HCT116 (cell line): ENCODE results near the gene CDA. TPM values are rescaled to one million over a fixed set of nuclear protein-coding genes. Genes with fewer than 3 reads are reported as not detected.

Source experiments
- ATAC-seq: fragments of 200-7000 bp; cut with Tn5 transposase; 2 replicates; pipeline ENCODE4 v1.9.1; 2020; ENCODE audit warnings: mild to moderate bottlenecking, moderate library complexity
- BruUV-seq: library from RNA; stranded (reverse); fragments of 400-500 nt; replicated peaks from 2 replicates; lab custom pipeline; 2021; lab: Mats Ljungman, UMichigan
- CTCF ChIA-PET: fragments of 300-600 bp; sonication (Branson Sonifier 250); formaldehyde crosslinking; loops from one replicate; lab custom pipeline; 2021; ENCODE audit warnings: antibody characterized with exemption; lab: Charles Lee
- POLR2A ChIA-PET: fragments of 300-600, 350-600 bp; sonication (Branson Sonifier 250); formaldehyde crosslinking; loops from one replicate; lab custom pipeline; 2021; ENCODE audit warnings: antibody characterized with exemption; lab: Charles Lee
- RAD21 ChIA-PET, 2 experiments: fragments of 300-600 bp; sonication (Branson Sonifier 250); formaldehyde crosslinking; loops; one replicate each; lab custom pipeline; 2023; ENCODE audit warnings: low total read pairs in 2 of 2; ENCODE audit not compliant: uncharacterized antibody in 2 of 2, unreplicated experiment in 2 of 2, low non-redundant PET in 1 of 2; lab: Charles Lee
- DNase-seq: peaks from one replicate; pipeline ENCODE4 v3.0.0-alpha.2; 2010; ENCODE audit warnings: low read depth, low spot score
- H2AFZ ChIP-seq: fragments of 200-600 bp; shearing (Covaris generic), sonication (generic); 2 replicates; pipeline ENCODE4 v1.6.1; 2017; ENCODE audit warnings: low read depth, mixed run types, mixed read lengths, antibody characterized with exemption, low read length; ENCODE audit not compliant: poor library complexity, severe bottlenecking
- H3K27ac ChIP-seq: 2 replicates; pipeline ENCODE4 v1.5.1; 2012; ENCODE audit warnings: low read depth, low read length
- H3K27me3 ChIP-seq: fragments of 200-600 bp; sonication (generic); 2 replicates; pipeline ENCODE4 v1.6.1; 2016; ENCODE audit warnings: mixed run types, low read length, mixed read lengths; ENCODE audit not compliant: insufficient read depth
- H3K36me3 ChIP-seq, 2 experiments: fragments of 200-500 bp in 1 of 2; fragments of 200-600 bp in 1 of 2; sonication (Bioruptor generic) in 1 of 2; sonication (generic) in 1 of 2; 2 replicates each; pipeline versions ENCODE4 v1.5.1 to v1.6.1; 2014 to 2016; ENCODE audit warnings: low read length in 2 of 2, inconsistent platforms in 1 of 2, mixed read lengths in 1 of 2, mixed run types in 1 of 2; ENCODE audit not compliant: insufficient read depth in 2 of 2, control insufficient read depth in 1 of 2
- H3K4me1 ChIP-seq, 2 experiments: fragments of 200-600 bp in 1 of 2; sonication (generic) in 1 of 2; 2 replicates each; pipeline versions ENCODE4 v1.5.1 to v1.6.1; 2012 to 2017; ENCODE audit warnings: low read length in 2 of 2, inconsistent platforms in 1 of 2, mild to moderate bottlenecking in 1 of 2, mixed read lengths in 1 of 2, mixed run types in 1 of 2, moderate library complexity in 1 of 2; ENCODE audit not compliant: insufficient read depth in 2 of 2, control insufficient read depth in 1 of 2
- H3K4me2 ChIP-seq: fragments of 200-600 bp; sonication (generic); 2 replicates; pipeline ENCODE4 v1.6.1; 2017; ENCODE audit warnings: mixed run types, low read length, mixed read lengths
- H3K4me3 ChIP-seq, 2 experiments: fragments of 200-600 bp in 1 of 2; sonication (generic) in 1 of 2; replicated peaks in 1 of 2; 2 replicates each; pipeline ENCODE4 v1.5.1; 2011 to 2016; ENCODE audit warnings: low read length in 2 of 2, control low read depth in 1 of 2, low read depth in 1 of 2, mild to moderate bottlenecking in 1 of 2, mixed read lengths in 1 of 2, mixed run types in 1 of 2
- H3K79me2 ChIP-seq: fragments of 200-600 bp; sonication (generic); 2 replicates; pipeline ENCODE4 v1.6.1; 2017; ENCODE audit warnings: mild to moderate bottlenecking, mixed run types, low read length, moderate library complexity, mixed read lengths; ENCODE audit not compliant: insufficient read depth
- H3K9ac ChIP-seq: fragments of 200-600 bp; sonication (generic); 2 replicates; pipeline ENCODE4 v1.6.1; 2016; ENCODE audit warnings: low read length, mixed read lengths
- H3K9me2 ChIP-seq: fragments of 200-600 bp; sonication (generic), shearing (Covaris generic); 2 replicates; pipeline ENCODE4 v1.6.1; 2017; ENCODE audit warnings: mixed run types, mild to moderate bottlenecking, moderate library complexity; ENCODE audit not compliant: insufficient read depth
- H3K9me3 ChIP-seq, 2 experiments: fragments of 200-500 bp in 1 of 2; fragments of 200-600 bp in 1 of 2; sonication (Bioruptor generic) in 1 of 2; sonication (generic) in 1 of 2; 2 replicates each; pipeline ENCODE4 v1.6.1; 2014 to 2017; ENCODE audit warnings: low read length in 2 of 2, mixed read lengths in 2 of 2, inconsistent platforms in 1 of 2, low read depth in 1 of 2, mild to moderate bottlenecking in 1 of 2, mixed run types in 1 of 2, moderate library complexity in 1 of 2; ENCODE audit not compliant: control insufficient read depth in 1 of 2, insufficient read depth in 1 of 2
- H4K20me1 ChIP-seq: fragments of 200-600 bp; sonication (generic), shearing (Covaris generic); 2 replicates; pipeline ENCODE4 v1.6.1; 2017; ENCODE audit warnings: mixed run types, mild to moderate bottlenecking, moderate library complexity; ENCODE audit not compliant: insufficient read depth
- CTCF ChIP-seq, 3 experiments: fragments of 200-600 bp in 1 of 3; sonication (generic) in 1 of 3; IDR thresholded peaks in 2 of 3; conservative IDR thresholded peaks in 1 of 3; 2 replicates each; pipeline ENCODE4 v1.5.1; 2012 to 2017; ENCODE audit warnings: low read depth in 2 of 3, low read length in 2 of 3, antibody characterized with exemption in 1 of 3, borderline replicate concordance in 1 of 3, control low read depth in 1 of 3, mild to moderate bottlenecking in 1 of 3, mixed read lengths in 1 of 3, mixed run types in 1 of 3, moderate library complexity in 1 of 3; ENCODE audit not compliant: insufficient read depth in 1 of 3
- EGR1 ChIP-seq: IDR thresholded peaks from 2 replicates; pipeline ENCODE4 v1.6.1; 2012; ENCODE audit warnings: low read depth
- JUND ChIP-seq: IDR thresholded peaks from 2 replicates; pipeline ENCODE4 v1.6.1; 2012
- REST ChIP-seq: IDR thresholded peaks from 2 replicates; pipeline ENCODE4 v1.6.1; 2012; ENCODE audit warnings: low read depth
- SIN3A ChIP-seq: IDR thresholded peaks from 2 replicates; pipeline ENCODE4 v1.6.1; 2012; ENCODE audit warnings: low read depth
- SRF ChIP-seq: IDR thresholded peaks from 2 replicates; pipeline ENCODE4 v1.6.1; 2012; ENCODE audit warnings: low read depth
- ZBTB33 ChIP-seq: IDR thresholded peaks from 2 replicates; pipeline ENCODE4 v1.6.1; 2011; ENCODE audit warnings: mild to moderate bottlenecking, low read length, moderate library complexity; ENCODE audit not compliant: insufficient replicate concordance; ENCODE audit errors: extremely low read depth
- ZNF274 ChIP-seq: fragments of 200-500 bp; sonication (Bioruptor generic); IDR thresholded peaks from 2 replicates; pipeline ENCODE4 v1.6.1; 2014; ENCODE audit warnings: mild to moderate bottlenecking, low read depth, low read length, inconsistent platforms
- intact Hi-C: fragments of 100-400 bp; cut with micrococcal nuclease; formaldehyde crosslinking; loops from 2 replicates; pipeline ENCODE4 v1.10.0; 2022
- total RNA-seq: library from RNA; stranded (reverse); gene quantifications from one replicate; pipeline ENCODE4 v1.2.1, GENCODE V29; 2021; ENCODE audit not compliant: unreplicated experiment

The CDA gene
- total RNA-seq, 1 experiment from 2014 or later = 28.6 TPM

- H3K4me2 ChIP-seq = no peak overlapping the region
- H3K36me3 ChIP-seq = no peaks in the 10 kb centered on the region; a peak in 1 of 4 replicates
- intact Hi-C loops = no loop called here
- H3K4me3 ChIP-seq = no peak overlapping the region
- CTCF ChIA-PET = no interaction called here
- H3K4me1 ChIP-seq = peaks cover 22 to 28% of the 10 kb centered on the region in 2 experiments
- DNase-seq = no peak
- H2AFZ ChIP-seq = no peak overlapping the region
- no peaks in the 10 kb centered on the region for H3K79me2 ChIP-seq
- TF ChIP-seq JUND (no peak), REST (no peak), EGR1 (no peak), ZNF274 (no peak), SIN3A (no peak), ZBTB33 (no peak), SRF (no peak), CTCF (IDR thresholded peaks at IDR 0.05 in 2 of 3, conservative IDR thresholded peaks at IDR 0.05 in 1 of 3; ENCODE audit: borderline replicate concordance in 1 of 3, insufficient read depth in 1 of 3, low read depth in 2 of 3, low read length in 2 of 3) (no peak)
- TF ChIP-seq, all 23 proteins: peak for 0
- no peaks in the 10 kb centered on the region for H4K20me1 ChIP-seq
- no peaks in the 10 kb centered on the region for H3K27me3 ChIP-seq
- POLR2A ChIA-PET = no interaction called here
- no peak for ATAC-seq
- no peaks in the 10 kb centered on the region for H3K9me2 ChIP-seq
- BruUV-seq = no TSS peak
- RAD21 ChIA-PET = no interaction called here
- H3K9ac ChIP-seq = no peak overlapping the region
- no peak overlapping the region for H3K27ac ChIP-seq
- no peaks in the 10 kb centered on the region for H3K9me3 ChIP-seq
Observed at GRCh38 chr1:20616847-20617487, 28.1 kb downstream of the CDA start.
